Peyer's patch (tissue), 4 donors: ENCODE measurements around the gene CCNJL.

ENCODE experiments used
- POLR2A ChIP-seq, 2 donors: fragments of 450-650 bp; IDR thresholded peaks; one replicate each; pipeline ENCODE4 v1.5.1; 2017; ENCODE audit warnings: antibody characterized with exemption in 2 of 2, mild to moderate bottlenecking in 2 of 2, moderate library complexity in 2 of 2
- TF ChIP-seq, protein P1 (sequence below), 6 experiments: fragments of 450-650 bp in 4 of 6; fragments of 200-600 bp in 2 of 6; sonication (generic) in 1 of 6; IDR thresholded peaks; one replicate each; pipeline ENCODE4 v1.5.1; 2017 to 2019; ENCODE audit warnings: antibody characterized with exemption in 6 of 6, mild to moderate bottlenecking in 3 of 6, moderate library complexity in 1 of 6

DNA sequence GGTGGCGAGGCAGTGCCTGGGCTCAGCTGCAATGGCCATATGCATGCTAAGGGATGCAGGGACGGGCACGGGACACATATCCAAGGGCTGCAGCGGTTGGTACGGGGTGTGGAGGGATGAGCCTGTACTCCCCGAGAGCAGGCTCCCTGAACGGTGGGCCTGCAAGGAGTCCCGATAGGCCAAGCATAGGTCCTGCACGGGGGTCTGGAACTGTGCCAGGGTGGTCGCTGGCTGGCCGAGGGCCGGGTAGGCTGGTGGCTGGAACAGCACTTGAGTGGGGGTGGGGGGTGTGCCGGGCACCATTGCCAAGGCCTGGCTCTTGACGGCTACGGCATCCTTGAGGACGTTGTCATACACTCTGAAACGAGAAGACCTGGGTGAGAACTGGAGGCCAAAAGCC lies 58.9 kb downstream of the CCNJL start:
- TF ChIP-seq, protein P1, sequence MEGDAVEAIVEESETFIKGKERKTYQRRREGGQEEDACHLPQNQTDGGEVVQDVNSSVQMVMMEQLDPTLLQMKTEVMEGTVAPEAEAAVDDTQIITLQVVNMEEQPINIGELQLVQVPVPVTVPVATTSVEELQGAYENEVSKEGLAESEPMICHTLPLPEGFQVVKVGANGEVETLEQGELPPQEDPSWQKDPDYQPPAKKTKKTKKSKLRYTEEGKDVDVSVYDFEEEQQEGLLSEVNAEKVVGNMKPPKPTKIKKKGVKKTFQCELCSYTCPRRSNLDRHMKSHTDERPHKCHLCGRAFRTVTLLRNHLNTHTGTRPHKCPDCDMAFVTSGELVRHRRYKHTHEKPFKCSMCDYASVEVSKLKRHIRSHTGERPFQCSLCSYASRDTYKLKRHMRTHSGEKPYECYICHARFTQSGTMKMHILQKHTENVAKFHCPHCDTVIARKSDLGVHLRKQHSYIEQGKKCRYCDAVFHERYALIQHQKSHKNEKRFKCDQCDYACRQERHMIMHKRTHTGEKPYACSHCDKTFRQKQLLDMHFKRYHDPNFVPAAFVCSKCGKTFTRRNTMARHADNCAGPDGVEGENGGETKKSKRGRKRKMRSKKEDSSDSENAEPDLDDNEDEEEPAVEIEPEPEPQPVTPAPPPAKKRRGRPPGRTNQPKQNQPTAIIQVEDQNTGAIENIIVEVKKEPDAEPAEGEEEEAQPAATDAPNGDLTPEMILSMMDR (IDR thresholded peaks at IDR 0.05) = no peak
- no peak for TF ChIP-seq POLR2A (IDR thresholded peaks at IDR 0.05)
